ENCODE measurements around the gene NELL2. TPM values are rescaled to one million over a fixed set of nuclear protein-coding genes. Genes with fewer than 3 reads are reported as not detected.

The NELL2 gene
- total RNA-seq, 1 experiment from 2014 or later = 32.7 TPM

GRCh38 chr12:44546060-44546459 is 330.1 kb downstream of the NELL2 start:
- no peak overlapping the region for H3K4ac ChIP-seq (ENCODE audit: low read depth, low read length)
- H2BK15ac ChIP-seq (ENCODE audit: low read depth, low read length) = no peak overlapping the region
- H3K23ac ChIP-seq (ENCODE audit: insufficient read length, low read depth, low read length) = no peak overlapping the region
- H3K4me1 ChIP-seq (ENCODE audit: insufficient read depth, low read length) = no peaks in the 10 kb centered on the region
- no peak overlapping the region for H3K27ac Mint-ChIP-seq
- H2AK5ac ChIP-seq (ENCODE audit: insufficient read length, low read length) = no peak overlapping the region
- no peak overlapping the region for H3K27ac ChIP-seq (ENCODE audit: insufficient read length, low read depth, low read length)
- no peaks in the 10 kb centered on the region for H3K27me3 Mint-ChIP-seq (ENCODE audit: low read depth)
- no peak overlapping the region for H2AFZ ChIP-seq (ENCODE audit: low read length)
- H3K79me1 ChIP-seq (ENCODE audit: insufficient read depth, low read depth, low read length, poor library complexity, severe bottlenecking) = no peaks in the 10 kb centered on the region
- no peaks in the 10 kb centered on the region for H4K20me1 ChIP-seq (ENCODE audit: control insufficient read depth, insufficient read depth, insufficient read length)
- no peak overlapping the region for H4K8ac ChIP-seq (replicated peaks; ENCODE audit: insufficient read length, low read depth, low read length)
- H2BK20ac ChIP-seq (ENCODE audit: low read depth, low read length, poor library complexity, severe bottlenecking) = no peak overlapping the region
- no peak overlapping the region for H2BK120ac ChIP-seq (ENCODE audit: low read depth, low read length, poor library complexity, severe bottlenecking)
- H3K4me2 ChIP-seq (ENCODE audit: insufficient read depth, insufficient read length, low read length) = no peak overlapping the region
- H3K23me2 ChIP-seq (ENCODE audit: insufficient read length, low read depth, low read length, poor library complexity, severe bottlenecking) = no peaks in the 10 kb centered on the region
- no peak overlapping the region for H4K5ac ChIP-seq (ENCODE audit: insufficient read length, low read depth, low read length)
- DNase-seq = no peak
- no peak overlapping the region for H3K4me3 Mint-ChIP-seq
- no peaks in the 10 kb centered on the region for H3K27me3 ChIP-seq (ENCODE audit: insufficient read depth, low read length)
- H3K79me2 ChIP-seq (ENCODE audit: insufficient read depth, low read length) = no peaks in the 10 kb centered on the region
- no peaks in the 10 kb centered on the region for H3K9me3 ChIP-seq (ENCODE audit: control insufficient read depth, low read depth, low read length)
- no peak overlapping the region for H3K9ac ChIP-seq (ENCODE audit: extremely low read depth, insufficient read length, low read length)
- no peak overlapping the region for H3K18ac ChIP-seq (ENCODE audit: insufficient read length, low read depth, low read length)
- no peaks in the 10 kb centered on the region for H3K36me3 Mint-ChIP-seq (ENCODE audit: insufficient read depth in 1 of 3, low read depth in 3 of 3)
- TF ChIP-seq CTCF (conservative IDR thresholded peaks at IDR 0.05) = no peak
- no peak overlapping the region for H2BK5ac ChIP-seq (ENCODE audit: insufficient read length, low read length)
- no peak overlapping the region for H3K14ac ChIP-seq (ENCODE audit: insufficient read depth, low read length)
- no CpG with 5 or more reads among the region's 1 CpG for WGBS (ENCODE audit: extremely low coverage, insufficient read length, low lambda C conversion rate)
- no peak overlapping the region for H4K91ac ChIP-seq (ENCODE audit: insufficient read length, low read depth, low read length)
- H3T11ph ChIP-seq (ENCODE audit: low read length) = no peak overlapping the region
- H3K56ac ChIP-seq (ENCODE audit: insufficient read length, low read depth, low read length) = no peak overlapping the region
- no peaks in the 10 kb centered on the region for H3K9me3 Mint-ChIP-seq
- H3K4me1 Mint-ChIP-seq = peaks cover 3 to 8% of the 10 kb centered on the region in 2 experiments; a peak in 3 of 4 replicates
- no peak overlapping the region for H2BK12ac ChIP-seq (ENCODE audit: insufficient read length, low read depth, low read length)

All from H9 (cell line).